Chondrocyte (in vitro differentiated cells): Measurements from ENCODE around the gene KIF6. TPM values are rescaled to one million over a fixed set of nuclear protein-coding genes. Genes with fewer than 3 reads are reported as not detected.

Experiments used
- DNase-seq: peaks from one replicate; pipeline ENCODE4 v3.0.0; 2021; ENCODE audit warnings: mixed read lengths, low spot score
- H3K27ac Mint-ChIP-seq: one replicate; pipeline ENCODE4 v1.8.0; 2021; ENCODE audit warnings: mild to moderate bottlenecking, moderate library complexity, mixed read lengths; ENCODE audit not compliant: unreplicated experiment
- H3K27me3 Mint-ChIP-seq: 2 replicates; pipeline ENCODE4 v1.8.0; 2021; ENCODE audit warnings: low read depth, mixed read lengths
- H3K36me3 Mint-ChIP-seq: 2 replicates; pipeline ENCODE4 v1.8.0; 2021; ENCODE audit warnings: low read depth, mixed read lengths
- H3K4me1 Mint-ChIP-seq: 2 replicates; pipeline ENCODE4 v1.8.0; 2021; ENCODE audit warnings: low read depth, mild to moderate bottlenecking, mixed read lengths
- H3K4me3 Mint-ChIP-seq: one replicate; pipeline ENCODE4 v1.8.0; 2021; ENCODE audit warnings: mild to moderate bottlenecking, moderate library complexity, mixed read lengths; ENCODE audit not compliant: unreplicated experiment
- H3K9me3 Mint-ChIP-seq: 2 replicates; pipeline ENCODE4 v1.8.0; 2021; ENCODE audit warnings: low read depth, mixed read lengths
- total RNA-seq: library from RNA; stranded (reverse); gene quantifications from 3 replicates; pipeline ENCODE4 v1.2.1, GENCODE V29; 2021
- TF ChIP-seq, protein P1 (sequence below): fragments of 200-600 bp; sonication (generic); IDR thresholded peaks from 2 replicates; pipeline ENCODE4 v1.5.0; 2021; ENCODE audit warnings: antibody characterized with exemption, mild to moderate bottlenecking, moderate library complexity

KIF6 gene
- total RNA-seq, 1 donor from 2014 or later: 0.62 TPM

DNA sequence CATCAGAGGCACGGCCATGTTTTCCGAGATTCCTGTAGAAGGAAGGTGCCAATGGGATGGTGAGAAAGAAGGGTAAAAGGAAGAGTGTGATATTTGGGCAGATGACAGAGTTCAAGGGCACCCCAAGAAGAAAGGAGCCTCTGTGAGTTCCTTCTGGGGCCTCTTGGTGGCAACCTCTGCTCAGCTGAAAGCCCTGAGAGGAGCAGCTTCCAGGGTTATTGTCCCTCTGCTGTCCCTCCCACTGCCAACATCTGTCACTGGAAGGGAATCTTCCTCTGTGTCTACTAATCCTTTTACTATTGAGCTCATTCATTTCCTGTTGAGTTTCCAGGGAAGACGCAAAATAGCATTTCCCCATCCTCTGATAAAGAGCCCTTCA lies 362.7 kb downstream of the KIF6 start:
- H3K27me3 Mint-ChIP-seq: no peaks in the 10 kb centered on the region
- no peaks in the 10 kb centered on the region for H3K9me3 Mint-ChIP-seq
- H3K36me3 Mint-ChIP-seq: no peaks in the 10 kb centered on the region
- TF ChIP-seq, protein P1, sequence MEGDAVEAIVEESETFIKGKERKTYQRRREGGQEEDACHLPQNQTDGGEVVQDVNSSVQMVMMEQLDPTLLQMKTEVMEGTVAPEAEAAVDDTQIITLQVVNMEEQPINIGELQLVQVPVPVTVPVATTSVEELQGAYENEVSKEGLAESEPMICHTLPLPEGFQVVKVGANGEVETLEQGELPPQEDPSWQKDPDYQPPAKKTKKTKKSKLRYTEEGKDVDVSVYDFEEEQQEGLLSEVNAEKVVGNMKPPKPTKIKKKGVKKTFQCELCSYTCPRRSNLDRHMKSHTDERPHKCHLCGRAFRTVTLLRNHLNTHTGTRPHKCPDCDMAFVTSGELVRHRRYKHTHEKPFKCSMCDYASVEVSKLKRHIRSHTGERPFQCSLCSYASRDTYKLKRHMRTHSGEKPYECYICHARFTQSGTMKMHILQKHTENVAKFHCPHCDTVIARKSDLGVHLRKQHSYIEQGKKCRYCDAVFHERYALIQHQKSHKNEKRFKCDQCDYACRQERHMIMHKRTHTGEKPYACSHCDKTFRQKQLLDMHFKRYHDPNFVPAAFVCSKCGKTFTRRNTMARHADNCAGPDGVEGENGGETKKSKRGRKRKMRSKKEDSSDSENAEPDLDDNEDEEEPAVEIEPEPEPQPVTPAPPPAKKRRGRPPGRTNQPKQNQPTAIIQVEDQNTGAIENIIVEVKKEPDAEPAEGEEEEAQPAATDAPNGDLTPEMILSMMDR: peak; percentile 5
- no peak for DNase-seq
- no peak overlapping the region for H3K4me3 Mint-ChIP-seq
- H3K27ac Mint-ChIP-seq: no peak overlapping the region
- H3K4me1 Mint-ChIP-seq: peaks cover 31% of the 10 kb centered on the region

DNA sequence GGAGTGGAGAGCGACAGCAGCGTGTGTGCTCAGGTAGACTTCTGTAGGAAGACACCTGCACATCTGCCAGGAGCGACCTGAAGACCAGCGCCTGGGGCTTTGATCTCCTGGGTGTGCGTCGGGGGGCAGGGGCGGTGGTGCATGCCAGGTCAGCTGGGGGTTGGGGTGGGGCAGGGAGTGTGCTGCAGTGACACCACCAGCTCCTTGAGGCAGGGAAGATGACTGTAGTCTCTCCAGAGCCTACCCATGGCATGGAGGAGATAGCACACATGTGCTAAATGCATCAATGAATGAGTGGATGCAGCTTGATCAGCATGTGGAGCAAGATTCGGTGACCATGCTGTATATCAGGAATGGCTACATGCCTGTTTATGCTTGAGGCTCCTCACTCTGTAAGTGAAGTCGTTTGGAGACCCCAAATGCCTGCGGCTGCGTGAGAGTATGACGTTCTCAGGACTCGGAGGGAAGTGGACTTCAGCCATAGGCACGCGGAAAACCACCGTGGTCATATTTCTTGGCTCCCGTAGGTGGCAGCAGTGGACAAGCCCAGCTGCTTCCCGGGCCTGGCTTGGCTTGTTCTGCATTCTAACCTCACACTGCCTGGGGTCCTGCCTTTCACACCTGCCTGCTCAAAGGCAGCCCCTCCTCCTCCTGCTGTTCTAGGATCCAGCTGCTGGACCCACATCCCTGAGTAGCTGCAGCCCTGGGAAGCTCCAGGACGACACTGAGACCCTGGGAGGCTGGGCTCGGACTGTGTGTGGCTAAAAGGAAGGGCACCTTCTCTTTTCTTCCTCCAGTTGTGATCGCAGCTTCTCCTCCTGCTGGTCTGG lies 363.3 kb downstream of the KIF6 start:
- no peak for DNase-seq
- no peaks in the 10 kb centered on the region for H3K36me3 Mint-ChIP-seq
- peaks cover 27% of the 10 kb centered on the region for H3K4me1 Mint-ChIP-seq
- H3K9me3 Mint-ChIP-seq: no peaks in the 10 kb centered on the region
- TF ChIP-seq, protein P1: peak; percentile 90
- H3K4me3 Mint-ChIP-seq: peak overlapping the region; percentile 51
- H3K27ac Mint-ChIP-seq: no peak overlapping the region
- no peaks in the 10 kb centered on the region for H3K27me3 Mint-ChIP-seq

DNA sequence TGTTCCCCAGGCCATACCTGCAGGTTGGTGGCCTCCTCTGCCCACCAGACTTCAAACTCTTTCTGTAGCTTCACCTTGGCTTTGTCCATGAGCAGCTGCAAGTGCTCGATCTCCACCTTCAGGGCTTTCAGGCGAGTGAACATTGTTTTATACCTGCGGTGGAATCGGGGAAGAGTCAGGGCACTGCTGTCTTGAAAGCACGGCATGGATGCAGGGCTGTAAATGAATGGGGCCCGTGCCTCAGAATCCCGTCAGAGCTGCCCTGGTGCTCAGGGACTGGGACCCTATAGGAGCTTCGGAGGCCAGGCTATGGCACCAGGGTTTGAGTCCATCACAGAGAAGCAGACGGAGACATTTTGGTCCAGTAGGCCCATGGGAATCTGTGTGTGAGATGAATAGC lies 364.8 kb downstream of the KIF6 start:
- Mint-ChIP-seq H3K27ac (no peak overlapping the region), H3K4me3 (no peak overlapping the region), H3K9me3 (no peaks in the 10 kb centered on the region), H3K27me3 (no peaks in the 10 kb centered on the region), H3K36me3 (no peaks in the 10 kb centered on the region), H3K4me1 (peaks cover 17% of the 10 kb centered on the region)
- TF ChIP-seq, protein P1: no peak
- DNase-seq: no peak

DNA sequence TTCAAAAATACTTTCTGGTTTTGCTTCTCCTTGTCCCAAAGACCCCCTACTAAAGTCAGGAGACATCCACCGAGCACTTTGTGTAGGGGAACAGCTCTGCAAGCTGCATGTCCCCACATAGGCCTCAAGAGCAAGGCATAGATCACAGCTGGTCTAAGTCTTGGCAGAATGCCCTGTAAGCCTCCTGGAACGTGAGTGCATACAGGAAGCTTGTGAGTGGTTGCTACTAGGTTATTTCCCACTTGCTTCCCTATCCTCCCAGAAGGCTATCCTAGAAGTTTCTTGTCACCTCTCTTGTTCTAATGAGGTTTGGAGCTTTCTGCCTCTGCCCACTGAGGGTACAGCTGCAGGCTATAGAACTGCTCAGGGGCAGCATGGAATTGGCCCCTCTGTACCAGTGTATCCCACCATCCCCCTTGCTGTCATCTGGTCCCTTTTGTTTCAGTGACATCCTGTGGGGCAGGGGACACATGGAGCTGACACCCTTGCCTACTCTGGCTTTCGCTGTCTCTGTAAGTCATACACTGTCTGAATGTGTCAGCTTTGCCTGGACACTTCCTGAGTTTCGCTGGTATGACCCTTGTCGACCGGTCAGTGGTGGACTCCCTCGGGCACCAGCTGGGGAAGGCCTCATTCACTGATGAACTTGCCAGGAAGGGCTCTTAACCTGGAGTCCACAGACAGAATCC lies 367.1 kb downstream of the KIF6 start:
- DNase-seq: peak; percentile 15
- H3K36me3 Mint-ChIP-seq: no peaks in the 10 kb centered on the region
- H3K9me3 Mint-ChIP-seq: no peaks in the 10 kb centered on the region
- TF ChIP-seq, protein P1: no peak
- no peaks in the 10 kb centered on the region for H3K27me3 Mint-ChIP-seq
- H3K27ac Mint-ChIP-seq: no peak overlapping the region
- peaks cover 13% of the 10 kb centered on the region for H3K4me1 Mint-ChIP-seq
- H3K4me3 Mint-ChIP-seq: no peak overlapping the region

DNA sequence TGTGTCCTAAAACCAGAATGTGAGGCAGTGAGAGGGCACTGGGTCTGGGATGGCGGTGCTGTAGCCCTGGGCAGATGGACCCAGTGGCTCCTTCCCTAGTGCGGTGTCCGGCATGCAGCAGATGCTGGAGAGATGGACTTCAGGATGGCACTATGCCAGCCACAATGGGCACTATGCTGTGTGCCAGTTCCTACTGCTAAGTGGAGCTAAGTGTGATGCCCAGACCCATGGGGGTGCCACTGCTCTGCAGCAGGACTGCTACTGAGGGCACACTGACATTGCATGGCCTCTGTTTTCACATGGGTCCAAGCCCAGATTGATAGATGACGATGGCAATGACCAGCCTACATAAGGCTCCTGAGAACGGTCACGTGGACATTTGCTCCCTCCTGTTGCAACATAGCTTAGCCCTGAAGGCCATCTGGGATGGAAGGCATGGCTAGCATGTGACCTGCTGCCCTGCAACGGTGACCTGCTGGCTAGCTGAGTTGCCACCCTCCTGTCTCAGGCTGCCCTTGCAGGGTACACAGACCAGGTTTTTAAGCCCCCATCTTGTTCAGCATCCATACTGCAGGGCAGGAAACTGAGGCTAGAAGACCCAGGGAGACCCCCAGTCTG lies 371.4 kb downstream of the KIF6 start:
- Mint-ChIP-seq H3K27me3 (no peaks in the 10 kb centered on the region), H3K4me1 (peaks cover 6% of the 10 kb centered on the region), H3K27ac (no peak overlapping the region), H3K36me3 (no peaks in the 10 kb centered on the region), H3K9me3 (no peaks in the 10 kb centered on the region), H3K4me3 (no peak overlapping the region)
- no peak for DNase-seq
- TF ChIP-seq, protein P1: no peak
